ENCODE data around the gene CD200R1L. TPM values are rescaled to one million over a fixed set of nuclear protein-coding genes. Genes with fewer than 3 reads are reported as not detected.

The CD200R1L gene
- not detected for total RNA-seq

- no peak within 1 kb of the TSS for H3K4me3 ChIP-seq
- H3K9me3 ChIP-seq = peaks cover 0 to 6% of the 10 kb centered on the region in 2 donors
- no peaks in the 10 kb centered on the region for H3K4me1 ChIP-seq
- no peak for DNase-seq
- H3K36me3 ChIP-seq = no peaks in the 10 kb centered on the region
- no peak within 1 kb of the TSS for H3K27ac ChIP-seq
- WGBS, 2 donors (ENCODE audit: low coverage in 1 of 2) = 91 to 95% methylated on average over 2 of the region's 2 CpGs
- no peak for TF ChIP-seq POLR2A (IDR thresholded peaks at IDR 0.05)
- TF ChIP-seq EP300 (IDR thresholded peaks at IDR 0.05; ENCODE audit: low read depth) = no peak
- TF ChIP-seq POLR2AphosphoS5 (IDR thresholded peaks at IDR 0.05) = no peak
- TF ChIP-seq CTCF (IDR thresholded peaks at IDR 0.05) = no peak
- in situ Hi-C loops (cut with MboI; ENCODE audit: low pct_ligation_motif_present in 1 of 4, low pct_unique_long_range_greater_than_20kb in 1 of 4, low sequenced_read_pairs in 3 of 4) = no loop called here
- intact Hi-C loops (cut with DNase I; ENCODE audit: low total_unique reads) = no loop called here
- H3K27me3 ChIP-seq = no peaks in the 10 kb centered on the region
Measured at GRCh38 chr3:112846764-112847163, at the start of gene CD200R1L. TSS of gene CD200R1L (minus strand) at chr3:112846864. CDS start at chr3:112829367, 17,497 bp downstream.

GRCh38 chr3:112894258-112894657 lies 47.6 kb upstream of the CD200R1L start:
- Histone ChIP-seq H3K36me3 (no peaks in the 10 kb centered on the region), H3K27ac (no peak overlapping the region), H3K4me1 (no peaks in the 10 kb centered on the region), H3K9me3 (no peaks in the 10 kb centered on the region), H3K4me3 (no peak overlapping the region), H3K27me3 (no peaks in the 10 kb centered on the region)
- TF ChIP-seq POLR2AphosphoS5 (IDR thresholded peaks at IDR 0.05) = no peak
- no peak for TF ChIP-seq POLR2A (IDR thresholded peaks at IDR 0.05)
- TF ChIP-seq CTCF (IDR thresholded peaks at IDR 0.05) = no peak
- TF ChIP-seq EP300 (IDR thresholded peaks at IDR 0.05; ENCODE audit: low read depth) = no peak
- 85% methylated on average over 5 of the region's 5 CpGs; no CpG with 5 or more reads in 1 of the 2 donors for WGBS, 2 donors (ENCODE audit: low coverage in 1 of 2)
- in situ Hi-C loops (cut with MboI; ENCODE audit: low pct_ligation_motif_present in 1 of 4, low pct_unique_long_range_greater_than_20kb in 1 of 4, low sequenced_read_pairs in 3 of 4) (no loop called here), intact Hi-C loops (cut with DNase I; ENCODE audit: low total_unique reads) (no loop called here)
- no peak for DNase-seq

GRCh38 chr3:112889357-112889756 lies 42.7 kb upstream of the CD200R1L start:
- H3K4me1 ChIP-seq = no peaks in the 10 kb centered on the region
- WGBS, 2 donors (ENCODE audit: low coverage in 1 of 2) = 63 to 81% methylated on average over 2 to 3 of the region's 3 CpGs
- DNase-seq = no peak
- H3K36me3 ChIP-seq = no peaks in the 10 kb centered on the region
- in situ Hi-C loops (cut with MboI; ENCODE audit: low pct_ligation_motif_present in 1 of 4, low pct_unique_long_range_greater_than_20kb in 1 of 4, low sequenced_read_pairs in 3 of 4) = no loop called here
- intact Hi-C loops (cut with DNase I; ENCODE audit: low total_unique reads) = no loop called here
- no peak overlapping the region for H3K27ac ChIP-seq
- no peaks in the 10 kb centered on the region for H3K9me3 ChIP-seq
- H3K27me3 ChIP-seq = no peaks in the 10 kb centered on the region
- TF ChIP-seq POLR2A (IDR thresholded peaks at IDR 0.05) = no peak
- no peak for TF ChIP-seq EP300 (IDR thresholded peaks at IDR 0.05; ENCODE audit: low read depth)
- TF ChIP-seq POLR2AphosphoS5 (IDR thresholded peaks at IDR 0.05) = no peak
- TF ChIP-seq CTCF (IDR thresholded peaks at IDR 0.05) = no peak
- no peak overlapping the region for H3K4me3 ChIP-seq

- in situ Hi-C loops (cut with MboI; ENCODE audit: low pct_ligation_motif_present in 1 of 4, low pct_unique_long_range_greater_than_20kb in 1 of 4, low sequenced_read_pairs in 3 of 4) = no loop called here
- Histone ChIP-seq H3K9me3 (no peaks in the 10 kb centered on the region), H3K27me3 (no peaks in the 10 kb centered on the region), H3K36me3 (no peaks in the 10 kb centered on the region), H3K27ac (no peak overlapping the region), H3K4me3 (no peak overlapping the region), H3K4me1 (no peaks in the 10 kb centered on the region)
- TF ChIP-seq POLR2AphosphoS5 (IDR thresholded peaks at IDR 0.05) = no peak
- TF ChIP-seq EP300 (IDR thresholded peaks at IDR 0.05; ENCODE audit: low read depth) = no peak
- TF ChIP-seq CTCF (IDR thresholded peaks at IDR 0.05) = no peak
- no peak for TF ChIP-seq POLR2A (IDR thresholded peaks at IDR 0.05)
- intact Hi-C loops (cut with DNase I; ENCODE audit: low total_unique reads) = no loop called here
- 41 to 60% methylated on average over 2 of the region's 2 CpGs for WGBS, 2 donors (ENCODE audit: low coverage in 1 of 2)
- DNase-seq = no peak
Measured at GRCh38 chr3:112888381-112889085, 41.9 kb upstream of the CD200R1L start.

Measured in transverse colon (tissue), 4 donors.